Type B pancreatic cell (in vitro differentiated cells): ENCODE data around the gene RAB28. TPM values are rescaled to one million over a fixed set of nuclear protein-coding genes. Genes with fewer than 3 reads are reported as not detected.

ENCODE experiments used
- DNase-seq: peaks from one replicate; pipeline ENCODE4 v3.0.0; 2021; ENCODE audit warnings: mixed read lengths; ENCODE audit not compliant: unreplicated experiment; ENCODE audit errors: extremely low spot score
- H3K27ac Mint-ChIP-seq: 2 replicates; pipeline ENCODE4 v1.8.0; 2021; ENCODE audit warnings: mild to moderate bottlenecking, mixed read lengths
- H3K27me3 Mint-ChIP-seq: 2 replicates; pipeline ENCODE4 v1.8.0; 2021; ENCODE audit warnings: mixed read lengths
- H3K36me3 Mint-ChIP-seq: 2 replicates; pipeline ENCODE4 v1.8.0; 2021; ENCODE audit warnings: mixed read lengths
- H3K4me1 Mint-ChIP-seq: one replicate; pipeline ENCODE4 v1.8.0; 2021; ENCODE audit warnings: mixed read lengths; ENCODE audit not compliant: unreplicated experiment
- H3K4me3 Mint-ChIP-seq: 2 replicates; pipeline ENCODE4 v1.8.0; 2021; ENCODE audit warnings: mild to moderate bottlenecking, mixed read lengths
- H3K9me3 Mint-ChIP-seq: 2 replicates; pipeline ENCODE4 v1.8.0; 2021; ENCODE audit warnings: mixed read lengths
- total RNA-seq: library from RNA; stranded (reverse); gene quantifications from 2 replicates; pipeline ENCODE4 v1.2.1, GENCODE V29; 2021; ENCODE audit warnings: low replicate concordance
- TF ChIP-seq, protein P1 (sequence below): fragments of 200-600 bp; sonication (generic); conservative IDR thresholded peaks from 2 replicates; pipeline ENCODE4 v1.5.0; 2021; ENCODE audit warnings: antibody characterized with exemption, mild to moderate bottlenecking

Gene RAB28
- total RNA-seq, 1 donor from 2014 or later: 20.8 TPM

GRCh38 chr4:13340672-13341071, 143.5 kb downstream of the RAB28 start:
- peaks cover 4% of the 10 kb centered on the region for H3K4me1 Mint-ChIP-seq
- no peaks in the 10 kb centered on the region for H3K27me3 Mint-ChIP-seq
- H3K27ac Mint-ChIP-seq: no peak overlapping the region
- peaks cover 4% of the 10 kb centered on the region for H3K9me3 Mint-ChIP-seq
- TF ChIP-seq, protein P1, sequence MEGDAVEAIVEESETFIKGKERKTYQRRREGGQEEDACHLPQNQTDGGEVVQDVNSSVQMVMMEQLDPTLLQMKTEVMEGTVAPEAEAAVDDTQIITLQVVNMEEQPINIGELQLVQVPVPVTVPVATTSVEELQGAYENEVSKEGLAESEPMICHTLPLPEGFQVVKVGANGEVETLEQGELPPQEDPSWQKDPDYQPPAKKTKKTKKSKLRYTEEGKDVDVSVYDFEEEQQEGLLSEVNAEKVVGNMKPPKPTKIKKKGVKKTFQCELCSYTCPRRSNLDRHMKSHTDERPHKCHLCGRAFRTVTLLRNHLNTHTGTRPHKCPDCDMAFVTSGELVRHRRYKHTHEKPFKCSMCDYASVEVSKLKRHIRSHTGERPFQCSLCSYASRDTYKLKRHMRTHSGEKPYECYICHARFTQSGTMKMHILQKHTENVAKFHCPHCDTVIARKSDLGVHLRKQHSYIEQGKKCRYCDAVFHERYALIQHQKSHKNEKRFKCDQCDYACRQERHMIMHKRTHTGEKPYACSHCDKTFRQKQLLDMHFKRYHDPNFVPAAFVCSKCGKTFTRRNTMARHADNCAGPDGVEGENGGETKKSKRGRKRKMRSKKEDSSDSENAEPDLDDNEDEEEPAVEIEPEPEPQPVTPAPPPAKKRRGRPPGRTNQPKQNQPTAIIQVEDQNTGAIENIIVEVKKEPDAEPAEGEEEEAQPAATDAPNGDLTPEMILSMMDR: no peak
- H3K36me3 Mint-ChIP-seq: peaks cover 9% of the 10 kb centered on the region
- no peak for DNase-seq
- H3K4me3 Mint-ChIP-seq: no peak overlapping the region

- no peaks in the 10 kb centered on the region for H3K27me3 Mint-ChIP-seq
- TF ChIP-seq, protein P1: no peak
- H3K4me1 Mint-ChIP-seq: no peaks in the 10 kb centered on the region
- peaks cover 1% of the 10 kb centered on the region for H3K9me3 Mint-ChIP-seq
- no peak overlapping the region for H3K27ac Mint-ChIP-seq
- no peak for DNase-seq
- H3K36me3 Mint-ChIP-seq: peaks cover 2% of the 10 kb centered on the region
- H3K4me3 Mint-ChIP-seq: no peak overlapping the region
Measured at GRCh38 chr4:13331827-13332226, 152.3 kb downstream of the RAB28 start.

- H3K4me3 Mint-ChIP-seq: no peak overlapping the region
- H3K27ac Mint-ChIP-seq: no peak overlapping the region
- no peak for DNase-seq
- TF ChIP-seq, protein P1: no peak
- H3K9me3 Mint-ChIP-seq: no peaks in the 10 kb centered on the region
- no peaks in the 10 kb centered on the region for H3K36me3 Mint-ChIP-seq
- H3K4me1 Mint-ChIP-seq: peaks cover 4% of the 10 kb centered on the region
- no peaks in the 10 kb centered on the region for H3K27me3 Mint-ChIP-seq
Measured at GRCh38 chr4:13329963-13330362, 154.2 kb downstream of the RAB28 start.

GRCh38 chr4:13329340-13329850, 154.7 kb downstream of the RAB28 start:
- Mint-ChIP-seq H3K4me1 (peaks cover 4% of the 10 kb centered on the region), H3K4me3 (no peak overlapping the region), H3K36me3 (no peaks in the 10 kb centered on the region), H3K27ac (no peak overlapping the region), H3K9me3 (no peaks in the 10 kb centered on the region), H3K27me3 (no peaks in the 10 kb centered on the region)
- DNase-seq: no peak
- TF ChIP-seq, protein P1: no peak

GRCh38 chr4:13328591-13328990, 155.5 kb downstream of the RAB28 start:
- no peak for DNase-seq
- Mint-ChIP-seq H3K4me1 (peaks cover 4% of the 10 kb centered on the region), H3K9me3 (no peaks in the 10 kb centered on the region), H3K36me3 (no peaks in the 10 kb centered on the region), H3K4me3 (no peak overlapping the region), H3K27me3 (no peaks in the 10 kb centered on the region), H3K27ac (no peak overlapping the region)
- TF ChIP-seq, protein P1: no peak

GRCh38 chr4:13327991-13328390, 156.1 kb downstream of the RAB28 start:
- DNase-seq: no peak
- peaks cover 4% of the 10 kb centered on the region for H3K4me1 Mint-ChIP-seq
- no peaks in the 10 kb centered on the region for H3K27me3 Mint-ChIP-seq
- H3K4me3 Mint-ChIP-seq: no peak overlapping the region
- TF ChIP-seq, protein P1: no peak
- H3K36me3 Mint-ChIP-seq: no peaks in the 10 kb centered on the region
- no peaks in the 10 kb centered on the region for H3K9me3 Mint-ChIP-seq
- H3K27ac Mint-ChIP-seq: no peak overlapping the region
